Superior temporal gyrus (tissue), 1 donor: Measurements from ENCODE around the gene LCLAT1.

Experiments used
- DNase-seq: peaks from one replicate; pipeline ENCODE4 v3.0.0-alpha.2; 2016; ENCODE audit errors: extremely low spot score

The LCLAT1 gene

GRCh38 chr2:30692829-30693275, 245.8 kb downstream of the LCLAT1 start:
- no peak for DNase-seq
